ENCODE measurements around the gene SNX17. TPM values are rescaled to one million over a fixed set of nuclear protein-coding genes. Genes with fewer than 3 reads are reported as not detected.

SNX17 gene
- total and polyA plus RNA-seq, 2 of the 4 experiments (the other 2 are of a cell fraction), result 102 to 130 TPM

- Histone ChIP-seq H3K9ac (ENCODE audit: low read depth, low read length) (no peak overlapping the region), H2BK120ac (ENCODE audit: low read depth, low read length) (no peak overlapping the region), H3K4ac (ENCODE audit: low read depth, low read length) (no peak overlapping the region), H2BK5ac (ENCODE audit: low read depth, low read length, poor library complexity, severe bottlenecking) (no peak overlapping the region), H3K27ac (ENCODE audit: insufficient read depth, low read length) (no peak overlapping the region), H3K23ac (ENCODE audit: low read depth, low read length) (no peak overlapping the region), H3K18ac (ENCODE audit: low read depth, low read length) (no peak overlapping the region), H3K4me3 (ENCODE audit: insufficient read depth, low read depth, low read length) (no peak overlapping the region), H2AK9ac (replicated peaks; ENCODE audit: low read depth, low read length, poor library complexity) (no peak overlapping the region), H4K91ac (ENCODE audit: insufficient read depth, low read depth, low read length) (no peak overlapping the region), H3K4me1 (ENCODE audit: control insufficient read depth, insufficient read depth, low read length) (peaks cover 9% of the 10 kb centered on the region; the same call in 1 of the 2 replicates), H3K79me1 (ENCODE audit: low read depth in 1 of 2, low read length in 2 of 2) (peaks cover 32 to 69% of the 10 kb centered on the region in 2 experiments), H3K14ac (replicated peaks; ENCODE audit: low read depth, low read length) (no peak overlapping the region), H4K8ac (ENCODE audit: low read depth in 2 of 2, low read length in 2 of 2) (no peak overlapping the region), H2BK20ac (ENCODE audit: low read depth, low read length) (no peak overlapping the region), H3K27me3 (ENCODE audit: control insufficient read depth, insufficient read depth, low read length) (no peaks in the 10 kb centered on the region), H2AFZ (replicated peaks; ENCODE audit: low read length, poor library complexity) (no peak overlapping the region), H3K4me2 (ENCODE audit: low read depth, low read length) (no peak overlapping the region), H3K36me3 (ENCODE audit: control insufficient read depth, insufficient read depth, low read length) (peaks cover 49% of the 10 kb centered on the region), H2BK15ac (ENCODE audit: low read depth, low read length) (no peak overlapping the region), H3K56ac (ENCODE audit: extremely low read depth, insufficient read depth, low read length) (no peak overlapping the region), H3K9me1 (ENCODE audit: insufficient read depth, low read length) (peaks cover 5% of the 10 kb centered on the region; the same call in 1 of the 2 replicates), H3K9me3 (ENCODE audit: control insufficient read depth, insufficient read depth, low read length) (no peaks in the 10 kb centered on the region), H4K20me1 (ENCODE audit: insufficient read depth, low read length) (peaks cover 33% of the 10 kb centered on the region; the same call in 1 of the 2 replicates), H4K5ac (ENCODE audit: low read depth, low read length) (no peak overlapping the region), H2AK5ac (ENCODE audit: low read depth, low read length) (no peak overlapping the region)
- ChIA-PET CTCF (interaction anchor here (0.6 kb wide), 1 partner anchor 309 kb away, joined by 8 read pairs; no protein-coding TSS in a partner anchor), POLR2A (ENCODE audit: unreplicated experiment) (no interaction called here)
- intact Hi-C loops (cut with micrococcal nuclease), result no loop called here
- in situ Hi-C loops (cut with MboI; ENCODE audit: low sequenced_read_pairs), result no loop called here
- TF ChIP-seq MXI1 (IDR thresholded peaks at IDR 0.05; ENCODE audit: borderline replicate concordance, low read depth, low read length) (no peak), MAZ (IDR thresholded peaks at IDR 0.05; ENCODE audit: borderline replicate concordance, low read depth, low read length) (no peak), CHD1 (IDR thresholded peaks at IDR 0.05; ENCODE audit: low read depth, low read length) (no peak), USF2 (IDR thresholded peaks at IDR 0.05; ENCODE audit: low read depth, low read length) (no peak), RFX5 (IDR thresholded peaks at IDR 0.05; ENCODE audit: low read depth, low read length) (no peak), BHLHE40 (IDR thresholded peaks at IDR 0.05; ENCODE audit: low read depth, low read length) (no peak), NFE2L2 (IDR thresholded peaks at IDR 0.05; ENCODE audit: low read depth, low read length) (no peak), SMC3 (IDR thresholded peaks at IDR 0.05; ENCODE audit: low read depth, low read length) (no peak), CTCF (conservative IDR thresholded peaks at IDR 0.05; ENCODE audit: low read depth, low read length) (no peak), RAD21 (IDR thresholded peaks at IDR 0.05; ENCODE audit: low read length) (no peak), CEBPB (IDR thresholded peaks at IDR 0.05; ENCODE audit: low read depth, low read length) (no peak), MAFK (IDR thresholded peaks at IDR 0.05; ENCODE audit: low read depth, low read length) (no peak), FOS (IDR thresholded peaks at IDR 0.05; ENCODE audit: low read depth, low read length) (no peak), POLR2A (IDR thresholded peaks at IDR 0.05; ENCODE audit: low read depth, low read length) (no peak), RCOR1 (IDR thresholded peaks at IDR 0.05; ENCODE audit: insufficient replicate concordance, low read length) (no peak)
- DNase-seq (no peak), ATAC-seq (ENCODE audit: low read depth) (no peak)
- dilution Hi-C loops (cut with HindIII; ENCODE audit: low sequenced_read_pairs, unreplicated experiment), result no loop called here
- WGBS, 2 experiments (ENCODE audit: extremely low coverage in 2 of 2, insufficient read length in 1 of 2), result no CpG with 5 or more reads among the region's 20 CpGs
- no TSS peak for BruUV-seq (replicated peaks)
Measured at GRCh38 chr2:27375513-27376099, 5.2 kb downstream of the SNX17 start.

All from IMR-90 (cell line).